Endothelial cell of umbilical vein (primary cell): ENCODE results near the gene CIRBP.

Experiments used
- CTCF ChIP-seq, 2 donors: IDR thresholded peaks; 1 replicate in 1 of 2; 2 replicates in 1 of 2; pipeline ENCODE4 v1.5.1; 2011; ENCODE audit warnings: low read length in 2 of 2, mild to moderate bottlenecking in 2 of 2, moderate library complexity in 2 of 2, control low read depth in 1 of 2, inconsistent platforms in 1 of 2, low read depth in 1 of 2; ENCODE audit not compliant: insufficient read depth in 1 of 2; ENCODE audit errors: extremely low read depth in 1 of 2
- JUN ChIP-seq: IDR thresholded peaks from 2 replicates; pipeline ENCODE4 v1.6.1; 2011; ENCODE audit warnings: borderline replicate concordance, low read depth; ENCODE audit not compliant: insufficient read length, insufficient read depth

GRCh38 chr19:1282588-1283206, 13.6 kb downstream of the CIRBP start:
- TF ChIP-seq JUN (no peak), CTCF (IDR thresholded peaks at IDR 0.05; ENCODE audit: extremely low read depth in 1 of 2, insufficient read depth in 1 of 2, low read depth in 1 of 2, low read length in 2 of 2) (no peak)
